NCI-H446 treated with DMSO at 0.1 percent for 48 hours (cell line): ENCODE data around the gene GALNT8.
"Not testable (repeated sequence)": the region's sequence is repeated elsewhere in the genome, so short reads cannot be mapped to it uniquely, and the experiment has no call there.

ENCODE experiments used
- DNase-seq: peaks from one replicate; lab custom pipeline; 2025; lab: John Stamatoyannopoulos, UW

Gene GALNT8

GRCh38 chr12:4744709-4745108 lies 24.5 kb downstream of the GALNT8 start:
- no peak for DNase-seq

- no peak for DNase-seq
Measured at GRCh38 chr12:4745249-4745648, 25.0 kb downstream of the GALNT8 start.

GRCh38 chr12:4751654-4752053 lies 31.5 kb downstream of the GALNT8 start:
- DNase-seq, result not testable (repeated sequence)

GRCh38 chr12:4762773-4763172 lies 42.6 kb downstream of the GALNT8 start:
- no peak for DNase-seq

GRCh38 chr12:4763549-4763948 lies 43.3 kb downstream of the GALNT8 start:
- peak; percentile 28 for DNase-seq

GRCh38 chr12:4766445-4766844 lies 46.2 kb downstream of the GALNT8 start:
- DNase-seq, result peak; percentile 43

GRCh38 chr12:4767186-4767585 lies 47.0 kb downstream of the GALNT8 start:
- DNase-seq, result peak; percentile 12

- DNase-seq, result peak; percentile 21
Measured at GRCh38 chr12:4768341-4768740, 48.1 kb downstream of the GALNT8 start.

- DNase-seq, result no peak
Measured at GRCh38 chr12:4769073-4769472, 48.9 kb downstream of the GALNT8 start.

- no peak for DNase-seq
Measured at GRCh38 chr12:4771172-4771959, 51.2 kb downstream of the GALNT8 start.

GRCh38 chr12:4771960-4772566 lies 51.9 kb downstream of the GALNT8 start:
- no peak for DNase-seq

GRCh38 chr12:4775936-4776335 lies 55.7 kb downstream of the GALNT8 start:
- DNase-seq, result no peak

- DNase-seq, result no peak
Measured at GRCh38 chr12:4779749-4780148, 59.5 kb downstream of the GALNT8 start.

GRCh38 chr12:4780641-4781611 lies 60.7 kb downstream of the GALNT8 start:
- no peak for DNase-seq

GRCh38 chr12:4784404-4785054 lies 64.3 kb downstream of the GALNT8 start:
- DNase-seq, result no peak

GRCh38 chr12:4786795-4787194 lies 66.6 kb downstream of the GALNT8 start:
- no peak for DNase-seq

GRCh38 chr12:4787965-4788364 lies 67.8 kb downstream of the GALNT8 start:
- no peak for DNase-seq

- no peak for DNase-seq
Measured at GRCh38 chr12:4789776-4790175, 69.6 kb downstream of the GALNT8 start.

GRCh38 chr12:4791497-4791896 lies 71.3 kb downstream of the GALNT8 start:
- DNase-seq, result no peak

- DNase-seq, result no peak
Measured at GRCh38 chr12:4794491-4794890, 74.3 kb downstream of the GALNT8 start.

GRCh38 chr12:4796216-4796615 lies 76.0 kb downstream of the GALNT8 start:
- DNase-seq, result no peak
